ENCODE measurements around the gene MYCT1. TPM values are rescaled to one million over a fixed set of nuclear protein-coding genes. Genes with fewer than 3 reads are reported as not detected.
A peak's percentile ranks its signal among the peaks of the same experiment; 100 is the strongest.

The MYCT1 gene
- total and polyA plus RNA-seq, 2 experiments from 2014 or later, result 1.9 to 2.5 TPM

DNA sequence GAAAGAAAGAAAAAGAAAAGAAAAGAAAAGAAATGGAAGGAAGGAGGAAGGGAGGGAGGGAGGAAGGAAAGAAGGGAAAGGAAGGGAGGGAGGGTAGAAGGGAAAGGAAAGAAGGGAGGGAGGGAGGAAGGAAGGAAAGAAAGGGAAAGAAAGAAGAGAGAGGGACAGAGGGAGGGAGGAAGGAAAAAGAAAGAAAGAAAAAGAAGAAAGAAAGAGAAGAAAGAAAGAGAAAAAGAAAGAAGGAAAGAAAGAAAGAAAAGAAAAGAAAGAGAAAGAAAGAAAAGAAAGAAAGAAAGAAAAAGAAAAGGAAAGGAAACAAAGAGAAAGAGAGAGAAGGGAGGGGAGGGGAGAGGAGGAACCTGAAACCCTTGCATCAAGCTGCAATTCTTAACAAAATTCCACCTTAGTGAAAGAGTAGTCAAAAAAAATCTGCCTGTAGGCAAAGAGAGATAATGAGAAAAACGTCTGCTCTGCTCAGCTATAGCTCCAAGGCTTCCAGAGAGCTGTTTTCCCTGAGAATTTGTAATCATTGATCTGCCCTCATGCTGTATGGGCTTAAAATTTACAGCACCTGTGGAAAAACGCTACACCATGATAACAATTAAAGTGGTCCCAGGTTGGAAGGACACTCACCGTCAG, 16.7 kb upstream of the MYCT1 start:
- H3K9me2 ChIP-seq (ENCODE audit: insufficient read depth), result no peaks in the 10 kb centered on the region
- no peaks in the 10 kb centered on the region for H3K79me2 ChIP-seq (replicated peaks; ENCODE audit: insufficient read depth)
- no peaks in the 10 kb centered on the region; the same call in 2 of the 3 replicates for H3K9me3 Mint-ChIP-seq
- ATAC-seq (peak; percentile 27; the same call in 2 of the 3 replicates), DNase-seq (ENCODE audit: low spot score) (peak; percentile 24)
- H3F3A ChIP-seq (replicated peaks; ENCODE audit: low read depth), result no peaks in the 10 kb centered on the region
- H3K36me3 ChIP-seq (ENCODE audit: insufficient read depth), result no peaks in the 10 kb centered on the region
- peaks cover 13% of the 10 kb centered on the region for H3K27me3 Mint-ChIP-seq (ENCODE audit: insufficient read depth, low read depth, poor library complexity)
- peak overlapping the region; percentile 93 for H3K27ac Mint-ChIP-seq
- H3K4me2 ChIP-seq, result peak overlapping the region; percentile 46
- no peak for TF ChIP-seq EZH2phosphoT487 (IDR thresholded peaks at IDR 0.05; ENCODE audit: unreplicated experiment)
- TF ChIP-seq, protein P1, sequence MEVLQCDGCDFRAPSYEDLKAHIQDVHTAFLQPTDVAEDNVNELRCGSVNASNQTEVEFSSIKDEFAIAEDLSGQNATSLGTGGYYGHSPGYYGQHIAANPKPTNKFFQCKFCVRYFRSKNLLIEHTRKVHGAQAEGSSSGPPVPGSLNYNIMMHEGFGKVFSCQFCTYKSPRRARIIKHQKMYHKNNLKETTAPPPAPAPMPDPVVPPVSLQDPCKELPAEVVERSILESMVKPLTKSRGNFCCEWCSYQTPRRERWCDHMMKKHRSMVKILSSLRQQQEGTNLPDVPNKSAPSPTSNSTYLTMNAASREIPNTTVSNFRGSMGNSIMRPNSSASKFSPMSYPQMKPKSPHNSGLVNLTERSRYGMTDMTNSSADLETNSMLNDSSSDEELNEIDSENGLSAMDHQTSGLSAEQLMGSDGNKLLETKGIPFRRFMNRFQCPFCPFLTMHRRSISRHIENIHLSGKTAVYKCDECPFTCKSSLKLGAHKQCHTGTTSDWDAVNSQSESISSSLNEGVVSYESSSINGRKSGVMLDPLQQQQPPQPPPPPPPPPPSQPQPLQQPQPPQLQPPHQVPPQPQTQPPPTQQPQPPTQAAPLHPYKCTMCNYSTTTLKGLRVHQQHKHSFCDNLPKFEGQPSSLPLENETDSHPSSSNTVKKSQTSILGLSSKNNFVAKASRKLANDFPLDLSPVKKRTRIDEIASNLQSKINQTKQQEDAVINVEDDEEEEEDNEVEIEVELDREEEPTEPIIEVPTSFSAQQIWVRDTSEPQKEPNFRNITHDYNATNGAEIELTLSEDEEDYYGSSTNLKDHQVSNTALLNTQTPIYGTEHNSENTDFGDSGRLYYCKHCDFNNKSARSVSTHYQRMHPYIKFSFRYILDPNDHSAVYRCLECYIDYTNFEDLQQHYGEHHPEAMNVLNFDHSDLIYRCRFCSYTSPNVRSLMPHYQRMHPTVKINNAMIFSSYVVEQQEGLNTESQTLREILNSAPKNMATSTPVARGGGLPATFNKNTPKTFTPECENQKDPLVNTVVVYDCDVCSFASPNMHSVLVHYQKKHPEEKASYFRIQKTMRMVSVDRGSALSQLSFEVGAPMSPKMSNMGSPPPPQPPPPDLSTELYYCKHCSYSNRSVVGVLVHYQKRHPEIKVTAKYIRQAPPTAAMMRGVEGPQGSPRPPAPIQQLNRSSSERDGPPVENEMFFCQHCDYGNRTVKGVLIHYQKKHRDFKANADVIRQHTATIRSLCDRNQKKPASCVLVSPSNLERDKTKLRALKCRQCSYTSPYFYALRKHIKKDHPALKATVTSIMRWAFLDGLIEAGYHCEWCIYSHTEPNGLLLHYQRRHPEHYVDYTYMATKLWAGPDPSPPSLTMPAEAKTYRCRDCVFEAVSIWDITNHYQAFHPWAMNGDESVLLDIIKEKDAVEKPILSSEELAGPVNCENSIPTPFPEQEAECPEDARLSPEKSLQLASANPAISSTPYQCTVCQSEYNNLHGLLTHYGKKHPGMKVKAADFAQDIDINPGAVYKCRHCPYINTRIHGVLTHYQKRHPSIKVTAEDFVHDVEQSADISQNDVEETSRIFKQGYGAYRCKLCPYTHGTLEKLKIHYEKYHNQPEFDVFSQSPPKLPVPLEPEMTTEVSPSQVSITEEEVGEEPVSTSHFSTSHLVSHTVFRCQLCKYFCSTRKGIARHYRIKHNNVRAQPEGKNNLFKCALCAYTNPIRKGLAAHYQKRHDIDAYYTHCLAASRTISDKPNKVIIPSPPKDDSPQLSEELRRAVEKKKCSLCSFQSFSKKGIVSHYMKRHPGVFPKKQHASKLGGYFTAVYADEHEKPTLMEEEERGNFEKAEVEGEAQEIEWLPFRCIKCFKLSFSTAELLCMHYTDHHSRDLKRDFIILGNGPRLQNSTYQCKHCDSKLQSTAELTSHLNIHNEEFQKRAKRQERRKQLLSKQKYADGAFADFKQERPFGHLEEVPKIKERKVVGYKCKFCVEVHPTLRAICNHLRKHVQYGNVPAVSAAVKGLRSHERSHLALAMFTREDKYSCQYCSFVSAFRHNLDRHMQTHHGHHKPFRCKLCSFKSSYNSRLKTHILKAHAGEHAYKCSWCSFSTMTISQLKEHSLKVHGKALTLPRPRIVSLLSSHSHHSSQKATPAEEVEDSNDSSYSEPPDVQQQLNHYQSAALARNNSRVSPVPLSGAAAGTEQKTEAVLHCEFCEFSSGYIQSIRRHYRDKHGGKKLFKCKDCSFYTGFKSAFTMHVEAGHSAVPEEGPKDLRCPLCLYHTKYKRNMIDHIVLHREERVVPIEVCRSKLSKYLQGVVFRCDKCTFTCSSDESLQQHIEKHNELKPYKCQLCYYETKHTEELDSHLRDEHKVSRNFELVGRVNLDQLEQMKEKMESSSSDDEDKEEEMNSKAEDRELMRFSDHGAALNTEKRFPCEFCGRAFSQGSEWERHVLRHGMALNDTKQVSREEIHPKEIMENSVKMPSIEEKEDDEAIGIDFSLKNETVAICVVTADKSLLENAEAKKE (CRISPR knock-in tag; IDR thresholded peaks at IDR 0.05), result no peak
- TF ChIP-seq EZH2 (IDR thresholded peaks at IDR 0.05; ENCODE audit: low read depth, unreplicated experiment), result no peak
- no peak for TF ChIP-seq POLR2AphosphoS5 (IDR thresholded peaks at IDR 0.05; ENCODE audit: low read depth)
- no peak for TF ChIP-seq CREB1 (CRISPR knock-in tag; IDR thresholded peaks at IDR 0.05; ENCODE audit: low read depth)
- H3K4me1 ChIP-seq (ENCODE audit: insufficient read depth), result peaks cover 52% of the 10 kb centered on the region
- no peaks in the 10 kb centered on the region for H3K27me3 ChIP-seq (ENCODE audit: insufficient read depth)
- H3K4me3 ChIP-seq, result peak overlapping the region; percentile 6; the same call in 1 of the 2 replicates
- H3K27ac ChIP-seq (ENCODE audit: low read depth), result peak overlapping the region; percentile 95
- H4K20me1 ChIP-seq (replicated peaks; ENCODE audit: insufficient read depth), result no peaks in the 10 kb centered on the region
- H3K4me3 Mint-ChIP-seq, result no peak overlapping the region
- no peaks in the 10 kb centered on the region for H3K36me3 Mint-ChIP-seq (ENCODE audit: low read depth)
- H2AFZ ChIP-seq, result no peak overlapping the region
- H3K4me1 Mint-ChIP-seq, result peaks cover 39% of the 10 kb centered on the region

- ATAC-seq (no peak), DNase-seq (ENCODE audit: low spot score) (no peak)
- peaks cover 36% of the 10 kb centered on the region for H3K4me1 Mint-ChIP-seq
- no peaks in the 10 kb centered on the region; the same call in 2 of the 3 replicates for H3K9me3 Mint-ChIP-seq
- Histone ChIP-seq H3K4me2 (peak overlapping the region; percentile 46), H3K36me3 (ENCODE audit: insufficient read depth) (no peaks in the 10 kb centered on the region), H4K20me1 (replicated peaks; ENCODE audit: insufficient read depth) (no peaks in the 10 kb centered on the region), H3K4me1 (ENCODE audit: insufficient read depth) (peaks cover 47% of the 10 kb centered on the region), H3K9me2 (ENCODE audit: insufficient read depth) (no peaks in the 10 kb centered on the region), H3K79me2 (replicated peaks; ENCODE audit: insufficient read depth) (no peaks in the 10 kb centered on the region), H2AFZ (no peak overlapping the region), H3F3A (replicated peaks; ENCODE audit: low read depth) (no peaks in the 10 kb centered on the region), H3K27me3 (ENCODE audit: insufficient read depth) (no peaks in the 10 kb centered on the region), H3K27ac (ENCODE audit: low read depth) (peak overlapping the region; percentile 95), H3K4me3 (no peak overlapping the region)
- peak overlapping the region; percentile 87 for H3K27ac Mint-ChIP-seq
- H3K4me3 Mint-ChIP-seq, result no peak overlapping the region; the same call in 2 of the 3 replicates
- TF ChIP-seq POLR2AphosphoS5 (IDR thresholded peaks at IDR 0.05; ENCODE audit: low read depth), result no peak
- TF ChIP-seq EZH2phosphoT487 (IDR thresholded peaks at IDR 0.05; ENCODE audit: unreplicated experiment), result no peak
- TF ChIP-seq ZNF114 (CRISPR knock-in tag; IDR thresholded peaks at IDR 0.05), result no peak
- TF ChIP-seq JUNB (IDR thresholded peaks at IDR 0.05; ENCODE audit: unreplicated experiment), result no peak
- H3K27me3 Mint-ChIP-seq (ENCODE audit: insufficient read depth, low read depth, poor library complexity), result peaks cover 13% of the 10 kb centered on the region
- H3K36me3 Mint-ChIP-seq (ENCODE audit: low read depth), result no peaks in the 10 kb centered on the region
Observed at GRCh38 chr6:152682141-152682540, 15.6 kb upstream of the MYCT1 start.
